DMS79 treated with DMSO at 0.1 percent for 48 hours (cell line): ENCODE results near the gene NDUFA13.

Source experiments
- DNase-seq: peaks from one replicate; lab custom pipeline; 2025; lab: John Stamatoyannopoulos, UW

NDUFA13 gene

DNA sequence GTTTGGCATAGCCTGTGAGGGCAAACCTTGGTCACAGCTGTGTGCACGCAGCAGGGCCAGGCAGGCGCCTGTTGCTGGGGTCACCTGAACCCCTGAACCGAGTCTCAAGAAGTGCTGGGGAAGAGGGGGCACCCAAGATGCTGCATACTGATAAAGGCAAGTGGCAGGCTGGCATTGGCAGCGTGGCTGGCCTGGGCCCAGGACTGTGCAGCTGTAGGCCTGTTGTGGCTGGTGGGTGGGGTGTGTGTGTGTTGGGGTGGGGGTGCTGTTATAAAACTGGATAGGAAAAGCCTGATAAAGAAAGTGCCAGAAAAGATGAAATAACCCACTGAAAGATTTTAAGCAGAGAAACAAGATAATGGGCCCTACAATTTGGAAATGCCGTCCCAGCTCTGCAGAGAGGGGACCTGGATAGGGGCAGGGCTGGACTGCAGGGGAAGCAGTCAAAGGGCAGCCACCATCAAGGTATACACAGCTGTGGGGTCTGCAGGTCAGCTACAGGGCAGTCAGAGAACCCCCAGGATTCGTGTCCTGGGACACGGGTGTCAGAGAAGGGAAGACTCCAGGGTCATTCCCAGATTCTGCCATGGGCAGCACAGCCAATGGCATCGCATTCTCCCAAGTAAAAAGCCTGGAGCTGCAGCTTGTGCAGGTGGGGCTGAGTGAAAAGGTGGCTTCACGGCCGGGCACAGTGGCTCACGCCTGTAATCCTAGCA is 55.2 kb downstream of the NDUFA13 start:
- DNase-seq: no peak

DNA sequence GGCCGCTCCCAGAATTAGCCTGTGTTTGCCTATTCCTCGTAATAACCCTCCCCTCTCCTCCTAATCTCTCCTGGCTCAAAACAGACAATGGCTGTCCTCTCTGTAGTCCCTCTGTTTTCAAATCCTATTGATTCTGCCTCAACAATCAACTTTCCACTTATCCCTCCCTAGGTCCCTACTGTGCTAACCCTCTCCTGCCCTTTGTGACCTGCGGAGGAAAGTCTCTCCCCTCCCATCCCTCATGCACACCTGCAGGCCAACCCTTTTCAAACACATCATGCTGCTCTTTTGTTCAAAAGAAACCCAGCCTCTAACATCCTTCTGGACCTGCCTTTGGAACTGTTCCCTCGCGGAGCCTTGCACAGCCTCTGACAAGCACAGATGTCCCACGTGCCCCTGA is 59.4 kb downstream of the NDUFA13 start:
- no peak for DNase-seq
